SK-N-SH treated with all-trans-retinoic acid at 6 μM for 48 hours (cell line): Measurements from ENCODE around the gene KCNJ12.
A peak's percentile ranks its signal among the peaks of the same experiment; 100 is the strongest.
"Not testable (repeated sequence)": the region's sequence is repeated elsewhere in the genome, so short reads cannot be mapped to it uniquely, and the experiment has no call there.

Experiments used
- ATAC-seq: fragments of 200-7000 bp; cut with Tn5 transposase; 3 replicates; pipeline ENCODE4 v1.9.1; 2020; ENCODE audit warnings: mild to moderate bottlenecking, moderate library complexity
- ARNTL ChIP-seq: fragments of 450-650 bp; formaldehyde crosslinking; IDR thresholded peaks from 2 replicates; pipeline ENCODE4 v1.5.0; 2020; ENCODE audit warnings: low read depth, mild to moderate bottlenecking, moderate library complexity, borderline replicate concordance
- BACH2 ChIP-seq: fragments of 250-450 bp; sonication (Bioruptor Pico); IDR thresholded peaks from 2 replicates; pipeline ENCODE4 v1.9.0; 2021; ENCODE audit warnings: mild to moderate bottlenecking, borderline replicate concordance
- CSDC2 ChIP-seq: fragments of 250-450 bp; sonication (Bioruptor Pico); IDR thresholded peaks from 2 replicates; pipeline ENCODE4 v1.5.0; 2020; ENCODE audit warnings: mild to moderate bottlenecking, moderate library complexity
- ESRRG ChIP-seq: fragments of 250-450 bp; sonication (Bioruptor Pico); IDR thresholded peaks from 2 replicates; pipeline ENCODE4 v1.6.1; 2021; ENCODE audit warnings: mild to moderate bottlenecking
- GLIS3 ChIP-seq: fragments of 250-450 bp; sonication (Bioruptor Pico); IDR thresholded peaks from 2 replicates; pipeline ENCODE4 v1.5.0; 2020; ENCODE audit warnings: mild to moderate bottlenecking, moderate library complexity
- OSR1 ChIP-seq: fragments of 250-450 bp; sonication (Bioruptor Pico); IDR thresholded peaks from 2 replicates; pipeline ENCODE4 v1.8.0; 2022; ENCODE audit warnings: moderate library complexity, mild to moderate bottlenecking, inconsistent platforms
- PPARA ChIP-seq: fragments of 250-450 bp; sonication (Bioruptor Pico); IDR thresholded peaks from 2 replicates; pipeline ENCODE4 v1.5.0; 2020; ENCODE audit warnings: mild to moderate bottlenecking, borderline replicate concordance
- TOX ChIP-seq: fragments of 250-450 bp; sonication (Bioruptor Pico); IDR thresholded peaks from 2 replicates; pipeline ENCODE4 v1.8.0; 2021; ENCODE audit warnings: mild to moderate bottlenecking, moderate library complexity, borderline replicate concordance
- ZC3H10 ChIP-seq: fragments of 250-450 bp; sonication (Bioruptor Pico); IDR thresholded peaks from 2 replicates; pipeline ENCODE4 v1.5.1; 2021; ENCODE audit warnings: mild to moderate bottlenecking, moderate library complexity
- ZFP30 ChIP-seq: fragments of 450-650 bp; formaldehyde crosslinking; IDR thresholded peaks from 2 replicates; pipeline ENCODE4 v1.5.0; 2022; ENCODE audit warnings: mild to moderate bottlenecking, moderate library complexity
- ZNF70 ChIP-seq: fragments of 450-650 bp; formaldehyde crosslinking; IDR thresholded peaks from 2 replicates; pipeline ENCODE4 v1.5.0; 2020; ENCODE audit warnings: mild to moderate bottlenecking, moderate library complexity
- ZNF8 ChIP-seq: fragments of 450-650 bp; formaldehyde crosslinking; IDR thresholded peaks from 2 replicates; pipeline ENCODE4 v1.5.0; 2020; ENCODE audit warnings: mild to moderate bottlenecking, moderate library complexity
- TF ChIP-seq, protein P1 (sequence below): fragments of 250-450 bp; sonication (Bioruptor Pico); IDR thresholded peaks from 2 replicates; pipeline ENCODE4 v1.5.0; 2020; ENCODE audit warnings: mild to moderate bottlenecking, moderate library complexity

KCNJ12 gene

DNA sequence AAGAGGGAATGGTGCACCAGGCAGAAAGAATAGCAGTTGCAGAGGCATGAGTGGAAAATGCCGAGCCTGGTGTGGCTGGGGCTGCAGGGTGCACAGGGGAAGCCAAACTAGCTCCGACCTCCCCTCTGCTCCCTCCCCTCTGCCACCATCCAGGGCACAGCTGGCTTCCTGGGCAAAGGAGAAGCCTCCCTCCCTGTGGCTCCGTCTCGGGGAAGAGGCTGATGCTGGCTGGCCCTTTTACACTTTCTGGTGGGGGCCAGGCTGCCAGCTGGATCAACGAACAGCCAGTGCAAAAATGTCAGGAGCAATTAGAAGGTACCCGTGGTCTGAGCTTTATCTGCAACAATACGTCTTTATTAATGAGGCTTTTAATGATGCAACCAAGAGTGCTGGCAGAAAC lies 37.1 kb upstream of the KCNJ12 start:
- no peak for TF ChIP-seq PPARA (CRISPR knock-in tag)
- no peak for TF ChIP-seq GLIS3 (CRISPR knock-in tag)
- no peak for TF ChIP-seq ZFP30 (CRISPR knock-in tag)
- TF ChIP-seq CSDC2 (CRISPR knock-in tag) = no peak
- no peak for TF ChIP-seq ZNF70 (CRISPR knock-in tag)
- TF ChIP-seq ZC3H10 (CRISPR knock-in tag) = no peak
- TF ChIP-seq ESRRG (CRISPR knock-in tag) = no peak
- TF ChIP-seq OSR1 (CRISPR knock-in tag) = no peak
- TF ChIP-seq ZNF8 = no peak
- TF ChIP-seq TOX = no peak
- TF ChIP-seq, protein P1, sequence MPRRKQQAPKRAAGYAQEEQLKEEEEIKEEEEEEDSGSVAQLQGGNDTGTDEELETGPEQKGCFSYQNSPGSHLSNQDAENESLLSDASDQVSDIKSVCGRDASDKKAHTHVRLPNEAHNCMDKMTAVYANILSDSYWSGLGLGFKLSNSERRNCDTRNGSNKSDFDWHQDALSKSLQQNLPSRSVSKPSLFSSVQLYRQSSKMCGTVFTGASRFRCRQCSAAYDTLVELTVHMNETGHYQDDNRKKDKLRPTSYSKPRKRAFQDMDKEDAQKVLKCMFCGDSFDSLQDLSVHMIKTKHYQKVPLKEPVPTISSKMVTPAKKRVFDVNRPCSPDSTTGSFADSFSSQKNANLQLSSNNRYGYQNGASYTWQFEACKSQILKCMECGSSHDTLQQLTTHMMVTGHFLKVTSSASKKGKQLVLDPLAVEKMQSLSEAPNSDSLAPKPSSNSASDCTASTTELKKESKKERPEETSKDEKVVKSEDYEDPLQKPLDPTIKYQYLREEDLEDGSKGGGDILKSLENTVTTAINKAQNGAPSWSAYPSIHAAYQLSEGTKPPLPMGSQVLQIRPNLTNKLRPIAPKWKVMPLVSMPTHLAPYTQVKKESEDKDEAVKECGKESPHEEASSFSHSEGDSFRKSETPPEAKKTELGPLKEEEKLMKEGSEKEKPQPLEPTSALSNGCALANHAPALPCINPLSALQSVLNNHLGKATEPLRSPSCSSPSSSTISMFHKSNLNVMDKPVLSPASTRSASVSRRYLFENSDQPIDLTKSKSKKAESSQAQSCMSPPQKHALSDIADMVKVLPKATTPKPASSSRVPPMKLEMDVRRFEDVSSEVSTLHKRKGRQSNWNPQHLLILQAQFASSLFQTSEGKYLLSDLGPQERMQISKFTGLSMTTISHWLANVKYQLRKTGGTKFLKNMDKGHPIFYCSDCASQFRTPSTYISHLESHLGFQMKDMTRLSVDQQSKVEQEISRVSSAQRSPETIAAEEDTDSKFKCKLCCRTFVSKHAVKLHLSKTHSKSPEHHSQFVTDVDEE (CRISPR knock-in tag) = no peak
- no peak for TF ChIP-seq BACH2 (CRISPR knock-in tag)
- no peak for ATAC-seq

- not testable (repeated sequence) for ATAC-seq
Observed at GRCh38 chr17:21339571-21339970, 36.6 kb upstream of the KCNJ12 start.

- not testable (repeated sequence) for ATAC-seq
Observed at GRCh38 chr17:21340407-21340806, 35.8 kb upstream of the KCNJ12 start.

GRCh38 chr17:21341279-21341678 lies 34.9 kb upstream of the KCNJ12 start:
- ATAC-seq = not testable (repeated sequence)

DNA sequence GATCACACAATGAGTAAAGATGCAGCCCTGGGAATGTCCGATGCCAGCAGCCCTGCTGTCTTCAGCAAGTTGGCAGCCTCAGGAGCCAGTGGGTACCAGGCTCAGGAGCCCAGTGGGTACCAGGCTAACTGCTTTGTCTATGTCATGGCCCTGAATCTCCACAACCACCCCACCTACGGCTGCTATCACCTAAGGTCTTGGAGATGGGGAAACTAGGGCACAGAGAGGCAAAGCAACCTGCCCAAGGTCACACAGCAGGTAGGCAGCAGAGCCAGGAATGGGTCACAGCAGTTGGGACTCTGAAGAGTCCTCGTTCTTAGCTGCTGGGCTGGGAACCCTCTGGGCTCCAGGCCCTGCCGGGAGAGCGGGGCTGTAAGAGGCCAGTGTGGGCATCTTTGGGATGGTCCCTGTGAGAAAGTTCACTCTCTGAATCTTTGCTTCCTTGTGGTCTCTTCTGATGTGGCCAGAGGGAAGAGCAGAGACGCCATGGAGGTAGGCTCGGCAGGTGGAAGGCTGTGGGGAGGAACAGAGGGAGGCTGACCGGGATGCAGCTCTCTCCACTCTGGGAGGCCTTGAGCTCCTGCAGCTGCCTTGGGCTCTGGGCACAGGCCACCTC lies 34.1 kb upstream of the KCNJ12 start:
- ATAC-seq = not testable (repeated sequence)

DNA sequence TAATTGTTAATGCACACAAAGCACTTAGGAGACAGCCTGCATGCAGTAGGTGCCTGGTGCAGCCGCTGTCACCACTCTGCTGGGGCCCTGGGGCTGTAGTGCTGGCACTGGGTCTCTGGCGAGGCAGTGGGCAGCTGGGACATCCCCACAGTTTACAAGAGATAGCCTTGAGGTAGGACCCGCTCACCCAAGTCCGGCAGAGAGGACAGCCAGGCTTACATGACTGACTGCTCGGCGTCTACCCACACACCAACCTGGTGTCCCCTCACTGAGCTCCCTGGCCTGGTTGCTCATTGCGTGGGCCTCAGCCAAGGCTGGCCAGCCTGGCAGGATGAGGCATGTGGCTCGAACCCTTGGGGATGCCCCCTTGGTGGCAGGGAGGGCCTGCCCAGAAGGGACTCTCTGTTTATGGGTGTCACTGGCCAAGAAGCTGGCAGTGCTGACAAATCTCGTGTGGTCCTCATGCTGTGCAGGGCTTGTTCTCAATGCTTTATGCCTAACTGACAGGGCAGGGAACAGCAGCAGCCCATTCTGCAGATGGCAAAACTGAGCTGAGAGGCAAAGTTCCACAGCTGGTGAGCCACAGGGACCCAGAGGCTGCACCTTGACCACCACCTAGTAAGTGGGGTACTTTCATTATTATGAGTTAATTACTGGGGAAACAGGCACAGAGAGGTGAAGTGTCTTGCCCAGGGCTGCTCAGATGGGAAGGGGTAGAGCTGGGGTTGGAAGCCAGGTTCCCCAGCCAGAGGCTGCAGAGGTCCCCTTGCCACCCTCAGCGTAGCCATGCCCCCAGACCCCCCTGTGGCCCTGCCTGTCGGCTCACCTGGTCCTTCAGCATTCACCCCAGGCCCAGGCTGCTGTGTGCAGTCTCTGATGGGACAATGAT lies 32.9 kb upstream of the KCNJ12 start:
- ATAC-seq = peak; percentile 22; the same call in 2 of the 3 replicates

GRCh38 chr17:21344801-21345200 lies 31.4 kb upstream of the KCNJ12 start:
- not testable (repeated sequence) for ATAC-seq

DNA sequence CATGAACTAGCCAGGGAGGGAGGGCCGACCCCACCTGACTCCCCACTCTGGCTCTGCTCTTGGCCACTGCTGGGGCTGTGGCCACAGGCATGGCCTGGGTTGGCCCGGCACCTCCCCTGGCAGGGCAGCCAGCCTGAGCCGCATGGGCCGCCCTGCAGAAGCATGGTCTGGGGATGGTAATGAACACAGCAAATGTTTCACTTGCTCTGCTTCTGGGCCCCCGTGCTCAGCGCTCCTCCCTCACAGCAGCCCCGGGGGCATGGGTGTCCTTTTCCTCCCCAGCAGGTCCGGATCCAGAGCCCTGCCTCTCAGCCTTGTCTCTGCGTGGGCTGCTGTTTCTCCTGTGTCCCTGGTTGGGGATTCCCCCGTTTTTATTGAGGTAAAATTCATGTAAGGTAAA lies 30.9 kb upstream of the KCNJ12 start:
- no peak; the same call in 2 of the 3 replicates for ATAC-seq
- no peak for TF ChIP-seq ARNTL (CRISPR knock-in tag)

DNA sequence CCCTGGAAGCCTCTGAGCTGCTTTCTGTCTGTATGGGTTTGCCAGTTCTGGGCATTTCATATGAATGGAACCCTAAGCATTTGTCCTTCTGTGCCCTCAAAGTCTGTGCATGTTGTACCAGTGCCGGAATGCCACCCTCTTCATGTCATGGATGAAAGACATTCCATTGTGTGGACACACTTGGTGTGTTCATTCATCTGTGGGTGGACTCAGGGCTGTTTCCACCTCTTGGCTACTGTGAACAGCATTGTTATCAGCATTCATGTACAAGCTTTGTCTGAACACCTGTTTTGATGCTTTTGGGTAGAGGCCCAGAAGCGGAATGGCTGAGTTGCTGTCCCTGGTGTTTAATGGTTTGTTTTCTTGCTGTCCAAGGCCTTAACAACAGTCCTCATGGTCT lies 30.1 kb upstream of the KCNJ12 start:
- not testable (repeated sequence) for ATAC-seq

GRCh38 chr17:21346651-21347250 lies 29.4 kb upstream of the KCNJ12 start:
- ATAC-seq = not testable (repeated sequence)

DNA sequence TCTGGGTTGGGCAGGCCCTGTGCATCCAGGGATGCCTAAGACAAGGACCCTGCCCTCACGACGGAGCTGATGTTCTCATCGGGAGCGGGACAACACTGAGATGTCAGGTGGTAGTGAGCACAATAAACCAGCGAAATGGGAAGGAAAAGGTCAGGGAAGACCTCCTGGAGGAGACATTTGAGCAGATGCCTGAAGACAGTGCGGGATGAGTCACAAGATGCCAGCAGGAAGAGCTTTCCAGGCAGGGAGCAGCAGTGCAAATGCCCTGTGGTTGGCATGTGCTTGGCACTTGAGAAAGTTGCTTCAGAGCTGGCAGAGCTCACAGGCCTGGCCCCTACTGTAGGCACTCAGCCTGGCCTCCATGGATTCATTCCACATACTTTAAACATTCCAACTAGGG lies 28.5 kb upstream of the KCNJ12 start:
- ATAC-seq = not testable (repeated sequence)

- peak; percentile 7 for ATAC-seq
Observed at GRCh38 chr17:21348081-21348925, 27.9 kb upstream of the KCNJ12 start.

DNA sequence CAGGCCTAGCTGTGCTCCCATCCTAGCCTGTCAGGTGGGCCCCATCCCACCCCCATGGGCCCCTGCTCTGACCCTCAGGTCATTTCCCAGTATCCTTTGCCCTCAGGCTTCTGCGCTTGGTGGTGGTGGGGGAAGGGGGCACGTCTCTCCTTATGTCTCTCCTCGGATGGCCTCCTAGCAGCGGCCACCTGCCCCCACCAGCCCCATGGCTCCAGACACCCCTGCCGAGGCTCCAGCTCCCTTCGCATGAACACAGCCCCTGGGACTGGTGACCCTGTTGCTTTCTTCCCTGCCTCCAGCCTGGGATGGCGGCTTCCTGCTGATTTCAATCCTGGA lies 27.3 kb upstream of the KCNJ12 start:
- not testable (repeated sequence) for ATAC-seq

- not testable (repeated sequence) for ATAC-seq
Observed at GRCh38 chr17:21349358-21350050, 26.7 kb upstream of the KCNJ12 start.

DNA sequence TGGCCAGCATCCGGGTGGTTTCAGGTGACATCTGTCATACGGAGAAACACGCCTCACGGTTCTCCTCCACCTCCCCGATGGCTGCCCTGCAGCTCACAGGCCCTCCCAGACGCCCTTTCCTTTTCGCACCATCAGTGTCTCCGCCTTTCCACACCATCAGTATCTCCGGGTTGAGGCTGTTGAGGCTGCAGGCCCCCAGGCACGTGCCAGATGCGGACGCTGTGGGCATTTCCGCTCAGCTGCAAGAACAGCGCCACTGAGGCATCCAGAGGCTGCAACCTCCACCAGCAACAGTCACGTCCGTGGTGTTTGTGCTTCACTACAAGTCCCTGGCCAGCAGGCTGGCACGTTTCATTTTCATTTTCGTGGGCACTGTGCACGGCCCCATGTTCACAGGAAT lies 25.7 kb upstream of the KCNJ12 start:
- not testable (repeated sequence) for ATAC-seq
